GM13976 (cell line): ENCODE results near the gene TSPAN9.

Experiments used
- DNase-seq: peaks from one replicate; pipeline ENCODE4 v3.0.0; 2012; ENCODE audit warnings: low spot score
- CTCF ChIP-seq: IDR thresholded peaks from 2 replicates; pipeline ENCODE4 v1.5.1; 2012; ENCODE audit warnings: borderline replicate concordance, mild to moderate bottlenecking; ENCODE audit not compliant: insufficient read depth; ENCODE audit errors: extremely low read depth, missing control alignments, control extremely low read depth
- in situ Hi-C: fragments of 300-500 bp; cut with MboI; formaldehyde crosslinking; loops from one replicate; pipeline ENCODE4 v1.12.0; 2022; ENCODE audit warnings: low sequenced_read_pairs, mixed read lengths, inconsistent platforms; ENCODE audit not compliant: unreplicated experiment

The TSPAN9 gene

DNA sequence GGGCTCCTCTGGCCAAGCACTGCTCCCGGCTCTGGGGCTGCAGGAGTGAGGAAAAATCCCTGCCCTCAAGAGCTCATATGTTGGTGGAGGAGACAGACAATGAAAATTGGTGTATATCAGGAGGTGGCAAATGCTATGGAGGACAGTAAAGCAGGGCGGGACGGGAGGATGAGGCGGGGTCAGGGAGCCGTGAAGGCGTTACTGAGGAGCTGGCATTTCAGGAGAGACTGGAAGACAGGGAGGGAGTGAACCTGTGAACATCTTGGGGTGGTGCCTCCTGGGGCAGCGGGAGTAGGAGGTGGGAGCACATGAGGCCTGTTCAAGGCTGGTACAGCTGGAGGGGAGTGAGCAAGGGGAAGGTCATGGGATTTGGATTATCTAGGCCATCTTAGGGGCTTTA lies 26.6 kb downstream of the TSPAN9 start:
- no peak for TF ChIP-seq CTCF
- in situ Hi-C loops, result no loop called here
- DNase-seq, result no peak

DNA sequence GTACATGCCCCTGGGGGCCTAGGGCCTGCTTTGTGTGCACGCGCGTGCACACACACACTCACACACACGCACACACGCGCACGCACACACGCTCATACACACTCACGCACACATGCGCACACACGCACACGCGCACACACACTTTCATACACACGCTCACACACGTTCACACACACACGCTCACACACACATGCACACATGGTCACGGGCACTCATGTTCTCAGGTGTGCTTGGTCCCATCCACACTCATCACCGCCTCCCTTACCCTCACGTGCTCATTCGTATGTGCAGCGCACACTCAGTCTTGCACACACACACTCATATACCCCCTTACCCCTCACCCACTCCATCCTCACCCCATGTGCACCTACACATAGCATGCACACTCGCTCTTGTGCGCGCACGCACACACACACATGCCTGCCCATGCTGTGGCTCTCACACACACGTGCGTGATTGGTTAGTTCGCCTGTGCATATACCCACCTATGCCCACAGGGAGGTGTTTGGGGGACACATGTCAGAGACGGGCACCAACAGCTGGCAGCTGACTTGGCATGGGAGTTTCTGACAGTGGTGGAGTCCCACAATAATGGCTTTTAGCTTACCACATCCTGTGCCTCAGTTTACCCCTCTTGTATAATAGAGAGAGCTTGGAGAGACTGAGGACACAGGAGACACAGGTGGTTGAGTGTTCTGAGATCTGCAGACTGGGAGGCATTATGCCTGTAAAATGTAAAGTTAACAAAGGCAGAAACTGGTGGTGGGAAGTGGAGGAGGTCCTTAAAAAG lies 28.7 kb downstream of the TSPAN9 start:
- no peak for TF ChIP-seq CTCF
- no peak for DNase-seq

DNA sequence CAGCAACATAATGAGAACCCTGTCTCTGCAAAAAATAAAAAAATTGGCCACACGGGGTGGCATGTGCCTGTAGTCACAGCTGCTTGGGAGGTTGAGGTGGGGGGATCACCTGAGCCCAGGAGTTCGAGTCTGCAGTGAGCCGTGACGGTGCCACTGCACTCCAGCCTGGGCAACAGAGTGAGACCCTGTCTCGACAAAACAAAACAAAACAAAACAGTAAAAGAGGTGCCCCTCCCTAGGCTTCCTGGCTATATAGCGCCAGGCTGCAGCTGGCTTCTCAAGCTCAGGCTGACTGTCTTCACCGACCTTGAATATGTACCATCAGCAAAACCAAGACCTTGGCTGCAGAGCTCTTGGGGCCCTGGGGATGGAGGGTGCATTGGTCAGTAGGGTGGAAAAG lies 29.4 kb downstream of the TSPAN9 start:
- DNase-seq, result no peak
- no peak for TF ChIP-seq CTCF
- in situ Hi-C loops, result no loop called here

More for the DNA sequence above, 28.7 kb downstream of the TSPAN9 start:
- in situ Hi-C loops, result no loop called here

GRCh38 chr12:3107071-3107583 lies 29.9 kb downstream of the TSPAN9 start:
- DNase-seq, result no peak
- TF ChIP-seq CTCF, result no peak
- in situ Hi-C loops, result no loop called here

GRCh38 chr12:3107954-3108353 lies 30.8 kb downstream of the TSPAN9 start:
- no peak for DNase-seq
- in situ Hi-C loops, result no loop called here
- no peak for TF ChIP-seq CTCF

DNA sequence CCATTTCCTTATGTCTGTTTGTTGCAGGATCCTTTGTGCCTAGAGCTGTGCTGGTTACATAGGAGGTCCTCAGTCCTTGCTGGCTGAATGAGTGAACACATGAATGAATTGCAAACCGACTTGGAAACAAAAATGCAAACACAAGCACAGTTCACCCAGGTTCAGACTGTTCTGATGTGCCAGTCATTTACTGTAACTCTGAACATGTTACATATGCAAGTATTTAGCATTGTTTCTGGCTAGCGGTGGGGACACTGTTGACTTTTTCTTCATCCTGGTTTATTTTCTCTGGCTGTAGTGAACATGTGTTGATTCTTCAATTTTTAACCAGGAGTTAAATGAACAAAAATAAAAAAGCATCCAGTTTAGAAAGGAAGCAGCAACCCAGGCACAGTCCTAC lies 33.4 kb downstream of the TSPAN9 start:
- no peak for DNase-seq
- in situ Hi-C loops, result no loop called here
- TF ChIP-seq CTCF, result no peak
